ENCODE measurements around the gene GATA2. TPM values are rescaled to one million over a fixed set of nuclear protein-coding genes. Genes with fewer than 3 reads are reported as not detected.

The GATA2 gene
- total and polyA plus RNA-seq, 2 of the 8 experiments (the other 6 are each of a cell fraction or from before 2014, with no cell fraction given), result 0.03 to 0.30 TPM

DNA sequence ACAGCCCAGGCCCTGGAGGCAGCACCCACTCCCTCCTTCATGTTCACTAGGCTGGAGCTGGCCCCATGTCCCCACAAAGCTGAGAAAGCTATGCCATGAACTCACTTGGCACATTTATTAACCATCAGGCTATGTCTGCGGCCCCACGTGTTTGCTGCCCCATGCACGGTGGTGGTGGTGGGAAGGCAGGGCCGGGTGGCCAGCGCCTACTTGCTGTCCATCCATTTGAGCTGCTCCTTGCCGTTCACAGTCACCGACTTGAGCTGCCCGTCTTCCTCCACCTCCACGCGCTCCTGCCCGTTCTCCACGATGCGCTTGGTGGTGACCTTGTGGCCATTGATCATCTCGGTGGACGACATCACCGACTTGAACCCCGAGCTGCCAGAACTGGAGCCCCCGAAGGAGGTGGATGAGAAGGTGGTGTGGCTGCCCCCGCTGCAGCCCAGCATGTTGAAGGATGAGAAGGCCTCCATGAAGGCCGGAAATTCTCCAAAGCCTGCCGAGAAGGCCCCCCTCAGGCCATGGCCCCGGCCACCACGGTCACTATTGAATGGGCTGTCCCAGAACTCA lies 30.6 kb downstream of the GATA2 start (continued):
- TF ChIP-seq HDAC2 (IDR thresholded peaks at IDR 0.05; ENCODE audit: borderline replicate concordance in 1 of 2, low read depth in 2 of 2, low read length in 2 of 2) (no peak), SUZ12 (IDR thresholded peaks at IDR 0.05; ENCODE audit: low read length) (no peak), POU5F1 (IDR thresholded peaks at IDR 0.05; ENCODE audit: low read depth, low read length) (no peak)
- TF ChIP-seq, protein P1, sequence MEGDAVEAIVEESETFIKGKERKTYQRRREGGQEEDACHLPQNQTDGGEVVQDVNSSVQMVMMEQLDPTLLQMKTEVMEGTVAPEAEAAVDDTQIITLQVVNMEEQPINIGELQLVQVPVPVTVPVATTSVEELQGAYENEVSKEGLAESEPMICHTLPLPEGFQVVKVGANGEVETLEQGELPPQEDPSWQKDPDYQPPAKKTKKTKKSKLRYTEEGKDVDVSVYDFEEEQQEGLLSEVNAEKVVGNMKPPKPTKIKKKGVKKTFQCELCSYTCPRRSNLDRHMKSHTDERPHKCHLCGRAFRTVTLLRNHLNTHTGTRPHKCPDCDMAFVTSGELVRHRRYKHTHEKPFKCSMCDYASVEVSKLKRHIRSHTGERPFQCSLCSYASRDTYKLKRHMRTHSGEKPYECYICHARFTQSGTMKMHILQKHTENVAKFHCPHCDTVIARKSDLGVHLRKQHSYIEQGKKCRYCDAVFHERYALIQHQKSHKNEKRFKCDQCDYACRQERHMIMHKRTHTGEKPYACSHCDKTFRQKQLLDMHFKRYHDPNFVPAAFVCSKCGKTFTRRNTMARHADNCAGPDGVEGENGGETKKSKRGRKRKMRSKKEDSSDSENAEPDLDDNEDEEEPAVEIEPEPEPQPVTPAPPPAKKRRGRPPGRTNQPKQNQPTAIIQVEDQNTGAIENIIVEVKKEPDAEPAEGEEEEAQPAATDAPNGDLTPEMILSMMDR (IDR thresholded peaks at IDR 0.05; ENCODE audit: control extremely low read depth in 1 of 3, insufficient read depth in 1 of 3, low read depth in 1 of 3, low read length in 3 of 3), result no peak
